ENCODE measurements around the gene KBTBD2. TPM values are rescaled to one million over a fixed set of nuclear protein-coding genes. Genes with fewer than 3 reads are reported as not detected.

The KBTBD2 gene
- total RNA-seq, 4 donors from 2014 or later: 24.3 to 38.9 (median 35.5) TPM

- intact Hi-C loops (cut with DNase I; ENCODE audit: low total_unique reads): loop anchor here (5.0 kb wide), 1 partner anchor 52 kb away; no protein-coding TSS in a partner anchor
- WGBS, 2 donors: 1% methylated on average over 8 of the region's 8 CpGs
Measured at GRCh38 chr7:32890793-32891042, 842 bp downstream of the KBTBD2 start.

GRCh38 chr7:32890010-32890792, 1.4 kb downstream of the KBTBD2 start:
- intact Hi-C loops (cut with DNase I; ENCODE audit: low total_unique reads): loop anchor here (5.0 kb wide), 1 partner anchor 52 kb away; no protein-coding TSS in a partner anchor
- WGBS, 2 donors: 0% methylated on average over 16 of the region's 16 CpGs

More at GRCh38 chr7:32890793-32891042, 842 bp downstream of the KBTBD2 start:
- H3K4me3 ChIP-seq (ENCODE audit: low read depth, poor library complexity, severe bottlenecking): peak overlapping the region; percentile 89
- no peak for TF ChIP-seq POLR2A (IDR thresholded peaks at IDR 0.05)
- TF ChIP-seq CTCF (IDR thresholded peaks at IDR 0.05): no peak
- DNase-seq (ENCODE audit: low spot score in 2 of 2): no peak

GRCh38 chr7:32888505-32888904, 3.1 kb downstream of the KBTBD2 start:
- DNase-seq (ENCODE audit: low spot score in 2 of 2): no peak
- intact Hi-C loops (cut with DNase I; ENCODE audit: low total_unique reads): no loop called here
- TF ChIP-seq CTCF (IDR thresholded peaks at IDR 0.05) (no peak), POLR2A (IDR thresholded peaks at IDR 0.05) (no peak)
- no peak overlapping the region for H3K4me3 ChIP-seq (ENCODE audit: low read depth, poor library complexity, severe bottlenecking)
- 80 to 93% methylated on average over 6 of the region's 6 CpGs for WGBS, 2 donors

More at GRCh38 chr7:32890010-32890792, 1.4 kb downstream of the KBTBD2 start:
- peak in 1 of 2 donors; percentile 57 for DNase-seq (ENCODE audit: low spot score in 2 of 2)
- no peak for TF ChIP-seq POLR2A (IDR thresholded peaks at IDR 0.05)
- no peak for TF ChIP-seq CTCF (IDR thresholded peaks at IDR 0.05)
- peak overlapping the region; percentile 89 for H3K4me3 ChIP-seq (ENCODE audit: low read depth, poor library complexity, severe bottlenecking)

- 48 to 51% methylated on average over 3 of the region's 3 CpGs for WGBS, 2 donors
- intact Hi-C loops (cut with DNase I; ENCODE audit: low total_unique reads): no loop called here
- no peak for DNase-seq (ENCODE audit: low spot score in 2 of 2)
- no peak for TF ChIP-seq POLR2A (IDR thresholded peaks at IDR 0.05)
- TF ChIP-seq CTCF (IDR thresholded peaks at IDR 0.05): no peak
- H3K4me3 ChIP-seq (ENCODE audit: low read depth, poor library complexity, severe bottlenecking): no peak overlapping the region
Measured at GRCh38 chr7:32887395-32887794, 4.2 kb downstream of the KBTBD2 start.

GRCh38 chr7:32881074-32881982, 10.2 kb downstream of the KBTBD2 start:
- no peak for TF ChIP-seq POLR2A (IDR thresholded peaks at IDR 0.05)
- TF ChIP-seq CTCF (IDR thresholded peaks at IDR 0.05): no peak
- no peak for DNase-seq (ENCODE audit: low spot score in 2 of 2)
- intact Hi-C loops (cut with DNase I; ENCODE audit: low total_unique reads): no loop called here

More at GRCh38 chr7:32881074-32881982, 10.2 kb downstream of the KBTBD2 start:
- no peak overlapping the region for H3K4me3 ChIP-seq (ENCODE audit: low read depth, poor library complexity, severe bottlenecking)
- 63 to 69% methylated on average over 2 of the region's 2 CpGs for WGBS, 2 donors
